Activated naive CD8-positive, alpha-beta T cell (primary cell): ENCODE results near the gene ANXA5.

ENCODE experiments used
- H3K27ac Mint-ChIP-seq: one replicate; pipeline ENCODE4 v1.8.0; 2021; ENCODE audit warnings: mixed read lengths
- H3K27me3 Mint-ChIP-seq: one replicate; pipeline ENCODE4 v1.8.0; 2021; ENCODE audit warnings: mixed read lengths
- H3K36me3 Mint-ChIP-seq: one replicate; pipeline ENCODE4 v1.8.0; 2021; ENCODE audit warnings: mixed read lengths
- H3K4me1 Mint-ChIP-seq: one replicate; pipeline ENCODE4 v1.8.0; 2021; ENCODE audit warnings: low read depth, mixed read lengths
- H3K4me3 Mint-ChIP-seq: one replicate; pipeline ENCODE4 v1.8.0; 2021; ENCODE audit warnings: mild to moderate bottlenecking, mixed read lengths
- H3K9me3 Mint-ChIP-seq: one replicate; pipeline ENCODE4 v1.8.0; 2021; ENCODE audit warnings: low read depth, mixed read lengths

Gene ANXA5

DNA sequence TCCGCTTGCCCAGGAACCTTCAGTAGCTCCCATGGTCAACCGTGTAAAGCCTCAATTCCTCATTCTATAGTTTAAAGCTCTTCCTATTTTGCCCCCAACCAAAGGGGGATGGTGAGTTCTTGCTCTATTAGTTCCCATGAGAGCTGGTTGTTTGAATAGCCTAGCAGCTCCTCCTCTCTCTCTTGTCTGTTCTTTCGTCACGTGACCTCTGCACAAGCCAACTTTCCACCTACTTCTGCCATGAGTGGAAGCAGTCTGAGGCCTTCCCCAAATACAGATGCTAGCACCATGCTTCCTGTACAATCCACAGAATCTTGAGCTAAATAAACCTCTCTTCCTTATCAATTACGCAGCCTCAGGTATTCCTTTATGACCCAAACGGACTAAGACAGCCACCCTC, 42.8 kb downstream of the ANXA5 start:
- H3K9me3 Mint-ChIP-seq = no peaks in the 10 kb centered on the region
- no peak overlapping the region for H3K27ac Mint-ChIP-seq
- no peaks in the 10 kb centered on the region for H3K36me3 Mint-ChIP-seq
- H3K4me3 Mint-ChIP-seq = no peak overlapping the region
- H3K27me3 Mint-ChIP-seq = peaks cover 7% of the 10 kb centered on the region
- H3K4me1 Mint-ChIP-seq = no peaks in the 10 kb centered on the region

GRCh38 chr4:121653214-121653613, 43.6 kb downstream of the ANXA5 start:
- Mint-ChIP-seq H3K27me3 (peaks cover 7% of the 10 kb centered on the region), H3K27ac (no peak overlapping the region), H3K4me3 (no peak overlapping the region), H3K4me1 (no peaks in the 10 kb centered on the region), H3K9me3 (no peaks in the 10 kb centered on the region), H3K36me3 (no peaks in the 10 kb centered on the region)

GRCh38 chr4:121651597-121651996, 45.2 kb downstream of the ANXA5 start:
- H3K36me3 Mint-ChIP-seq = no peaks in the 10 kb centered on the region
- H3K4me1 Mint-ChIP-seq = no peaks in the 10 kb centered on the region
- H3K4me3 Mint-ChIP-seq = no peak overlapping the region
- H3K27me3 Mint-ChIP-seq = peaks cover 9% of the 10 kb centered on the region
- no peak overlapping the region for H3K27ac Mint-ChIP-seq
- H3K9me3 Mint-ChIP-seq = no peaks in the 10 kb centered on the region

- H3K27ac Mint-ChIP-seq = no peak overlapping the region
- H3K36me3 Mint-ChIP-seq = no peaks in the 10 kb centered on the region
- H3K4me1 Mint-ChIP-seq = no peaks in the 10 kb centered on the region
- no peak overlapping the region for H3K4me3 Mint-ChIP-seq
- H3K27me3 Mint-ChIP-seq = peaks cover 10% of the 10 kb centered on the region
- H3K9me3 Mint-ChIP-seq = no peaks in the 10 kb centered on the region
Measured at GRCh38 chr4:121650741-121651140, 46.0 kb downstream of the ANXA5 start.

- H3K4me3 Mint-ChIP-seq = no peak overlapping the region
- H3K36me3 Mint-ChIP-seq = no peaks in the 10 kb centered on the region
- H3K4me1 Mint-ChIP-seq = no peaks in the 10 kb centered on the region
- H3K27me3 Mint-ChIP-seq = peaks cover 8% of the 10 kb centered on the region
- H3K9me3 Mint-ChIP-seq = no peaks in the 10 kb centered on the region
- H3K27ac Mint-ChIP-seq = no peak overlapping the region
Measured at GRCh38 chr4:121648516-121648915, 48.3 kb downstream of the ANXA5 start.

DNA sequence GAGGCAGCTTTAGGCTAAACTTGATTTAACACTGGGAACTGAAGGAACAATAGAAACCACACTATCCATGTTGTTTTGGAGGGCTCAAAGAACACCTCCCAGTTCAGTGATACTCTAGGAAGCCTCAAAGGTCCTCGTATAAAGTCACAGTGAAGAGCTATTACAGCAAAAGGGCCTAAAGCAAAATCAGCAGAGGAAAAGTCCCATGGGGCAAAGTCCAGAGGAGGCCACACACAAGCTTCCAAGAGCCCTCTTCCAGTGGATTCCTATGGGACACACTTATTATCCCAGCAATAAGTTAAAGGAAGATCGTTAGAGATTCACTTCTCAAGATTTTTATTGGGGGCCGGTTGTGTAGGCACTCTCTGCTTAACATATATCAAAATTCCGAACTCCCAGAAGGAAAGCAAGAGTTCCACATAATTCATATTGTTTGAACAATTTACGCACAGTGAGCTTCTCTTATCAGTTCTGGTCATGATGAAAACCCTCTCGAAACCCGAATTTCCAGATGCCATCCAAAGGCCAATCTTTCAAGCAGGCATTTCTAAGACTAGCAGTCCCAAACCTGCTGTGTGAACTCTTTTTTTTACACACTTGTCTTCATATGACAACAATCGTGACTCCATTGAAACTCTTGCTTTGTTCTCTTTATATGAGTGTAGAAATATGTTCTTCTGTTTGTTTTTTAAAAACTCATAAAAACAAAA, 53.7 kb downstream of the ANXA5 start:
- Mint-ChIP-seq H3K27ac (no peak overlapping the region), H3K9me3 (no peaks in the 10 kb centered on the region), H3K4me3 (no peak overlapping the region), H3K36me3 (no peaks in the 10 kb centered on the region), H3K4me1 (no peaks in the 10 kb centered on the region), H3K27me3 (peaks cover 8% of the 10 kb centered on the region)

DNA sequence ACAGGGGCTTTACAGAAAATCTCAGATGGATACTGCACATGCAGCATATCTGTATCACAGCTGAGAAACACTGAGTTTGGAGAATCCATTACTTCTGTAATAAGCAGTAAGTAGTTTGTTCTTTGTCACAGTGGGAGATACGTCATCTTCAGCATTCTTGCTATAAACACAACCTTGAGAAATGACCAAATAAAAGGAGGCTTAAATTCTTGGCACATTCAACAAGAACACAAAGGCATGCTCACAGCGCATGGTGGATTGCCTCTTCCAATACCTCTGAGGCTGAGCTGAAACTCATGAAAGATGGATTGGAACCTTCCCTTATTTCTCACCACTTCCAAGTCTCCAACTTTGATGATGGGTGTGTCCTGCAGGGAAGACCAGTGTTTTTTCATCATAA, 54.5 kb downstream of the ANXA5 start:
- Mint-ChIP-seq H3K27me3 (peaks cover 10% of the 10 kb centered on the region), H3K36me3 (no peaks in the 10 kb centered on the region), H3K4me1 (no peaks in the 10 kb centered on the region), H3K4me3 (no peak overlapping the region), H3K9me3 (no peaks in the 10 kb centered on the region), H3K27ac (no peak overlapping the region)

DNA sequence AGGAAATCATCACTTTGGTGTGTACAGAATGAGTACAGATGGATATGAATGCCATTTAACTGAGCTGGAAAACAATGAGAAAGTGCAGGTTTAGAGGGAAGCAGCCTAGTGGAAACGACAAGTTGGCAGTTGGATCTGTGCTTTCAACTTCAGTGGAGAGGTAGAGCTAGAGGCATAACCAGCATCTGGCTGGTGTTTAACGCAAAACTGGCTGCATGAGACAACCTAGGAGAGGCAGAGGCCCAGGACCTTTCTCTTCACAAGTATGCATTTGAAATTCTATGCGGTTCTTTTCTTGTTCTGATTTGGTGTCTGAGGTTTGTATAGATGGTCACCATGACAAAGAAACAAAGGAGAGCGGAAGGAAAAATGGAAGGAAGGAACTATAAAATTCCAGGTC, 63.1 kb downstream of the ANXA5 start:
- Mint-ChIP-seq H3K9me3 (no peaks in the 10 kb centered on the region), H3K27me3 (peaks cover 11% of the 10 kb centered on the region), H3K36me3 (no peaks in the 10 kb centered on the region), H3K27ac (no peak overlapping the region), H3K4me3 (no peak overlapping the region), H3K4me1 (no peaks in the 10 kb centered on the region)

- Mint-ChIP-seq H3K36me3 (no peaks in the 10 kb centered on the region), H3K27ac (no peak overlapping the region), H3K9me3 (no peaks in the 10 kb centered on the region), H3K4me3 (no peak overlapping the region), H3K4me1 (no peaks in the 10 kb centered on the region), H3K27me3 (peaks cover 7% of the 10 kb centered on the region)
Measured at GRCh38 chr4:121632636-121633035, 64.1 kb downstream of the ANXA5 start.
